ENCODE measurements around the gene PLSCR4. TPM values are rescaled to one million over a fixed set of nuclear protein-coding genes. Genes with fewer than 3 reads are reported as not detected.
A peak's percentile ranks its signal among the peaks of the same experiment; 100 is the strongest.

PLSCR4 gene
- total and polyA plus RNA-seq, 12 donors, result 4.6 to 16.4 (median 10.2) TPM

DNA sequence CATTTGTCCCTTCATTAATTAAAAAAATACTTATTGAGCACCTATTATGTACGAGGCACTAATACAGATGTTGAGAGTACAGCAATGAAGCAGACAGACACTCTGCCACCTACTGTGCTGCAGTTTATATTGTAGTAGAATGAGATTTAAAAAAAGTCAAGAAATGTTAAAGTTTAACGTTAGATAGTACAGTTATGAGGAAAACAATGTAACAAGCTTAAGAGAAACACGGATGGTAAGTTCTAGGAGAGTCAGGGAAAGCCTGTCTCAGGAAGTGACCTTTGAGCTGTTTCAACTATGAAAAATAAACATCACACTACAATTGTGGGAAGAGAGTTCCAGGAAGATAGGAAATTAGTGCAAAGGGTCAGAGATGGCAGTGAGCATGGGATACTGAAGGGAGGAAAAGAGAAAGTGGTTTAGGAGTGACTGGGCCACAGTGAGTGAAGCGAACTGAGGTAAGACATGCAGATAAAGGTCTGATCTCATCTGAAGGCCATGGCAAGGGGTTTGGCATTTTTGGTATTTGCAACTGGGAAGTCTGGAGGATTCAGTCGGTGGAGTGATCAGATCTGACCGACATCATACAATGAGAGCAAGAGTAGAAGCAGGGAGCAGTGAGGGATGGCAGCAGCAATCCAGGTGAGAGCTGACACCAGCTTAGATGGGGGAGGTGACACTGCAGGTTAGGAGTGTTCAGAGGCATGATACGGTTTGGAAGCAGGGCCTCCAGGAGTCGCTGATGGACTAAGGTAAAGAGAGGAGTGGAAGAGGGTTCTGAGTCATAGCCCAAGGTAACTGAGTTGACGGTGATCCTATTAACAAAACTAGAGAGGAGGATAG is 28.5 kb downstream of the PLSCR4 start:
- DNase-seq (no peak), ATAC-seq (peak; percentile 33 to 86 (median 76))
- TF ChIP-seq, protein P1, sequence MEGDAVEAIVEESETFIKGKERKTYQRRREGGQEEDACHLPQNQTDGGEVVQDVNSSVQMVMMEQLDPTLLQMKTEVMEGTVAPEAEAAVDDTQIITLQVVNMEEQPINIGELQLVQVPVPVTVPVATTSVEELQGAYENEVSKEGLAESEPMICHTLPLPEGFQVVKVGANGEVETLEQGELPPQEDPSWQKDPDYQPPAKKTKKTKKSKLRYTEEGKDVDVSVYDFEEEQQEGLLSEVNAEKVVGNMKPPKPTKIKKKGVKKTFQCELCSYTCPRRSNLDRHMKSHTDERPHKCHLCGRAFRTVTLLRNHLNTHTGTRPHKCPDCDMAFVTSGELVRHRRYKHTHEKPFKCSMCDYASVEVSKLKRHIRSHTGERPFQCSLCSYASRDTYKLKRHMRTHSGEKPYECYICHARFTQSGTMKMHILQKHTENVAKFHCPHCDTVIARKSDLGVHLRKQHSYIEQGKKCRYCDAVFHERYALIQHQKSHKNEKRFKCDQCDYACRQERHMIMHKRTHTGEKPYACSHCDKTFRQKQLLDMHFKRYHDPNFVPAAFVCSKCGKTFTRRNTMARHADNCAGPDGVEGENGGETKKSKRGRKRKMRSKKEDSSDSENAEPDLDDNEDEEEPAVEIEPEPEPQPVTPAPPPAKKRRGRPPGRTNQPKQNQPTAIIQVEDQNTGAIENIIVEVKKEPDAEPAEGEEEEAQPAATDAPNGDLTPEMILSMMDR (IDR thresholded peaks at IDR 0.05), result no peak
- Histone ChIP-seq H3K27ac (peak overlapping the region in 3 of 10 donors; percentile 39 to 61 (median 54)), H3K27me3 (no peaks in the 10 kb centered on the region), H3K9me3 (no peaks in the 10 kb centered on the region), H3K4me3 (no peak overlapping the region), H3K36me3 (peaks cover 0 to 12% (median 0%) of the 10 kb centered on the region in 9 donors), H3K4me1 (peaks cover 0 to 35% (median 11%) of the 10 kb centered on the region in 9 donors)
- intact Hi-C loops (cut with DNase I), result loop anchor here in 5 of 10 donors (1.0 to 10.0 kb wide), 5 partner anchors 29 to 355 kb away; partner anchors contain the start of gene PLSCR4 (in 1 of the 5)
- WGBS, 2 donors, result 66 to 70% methylated on average over 9 of the region's 9 CpGs

DNA sequence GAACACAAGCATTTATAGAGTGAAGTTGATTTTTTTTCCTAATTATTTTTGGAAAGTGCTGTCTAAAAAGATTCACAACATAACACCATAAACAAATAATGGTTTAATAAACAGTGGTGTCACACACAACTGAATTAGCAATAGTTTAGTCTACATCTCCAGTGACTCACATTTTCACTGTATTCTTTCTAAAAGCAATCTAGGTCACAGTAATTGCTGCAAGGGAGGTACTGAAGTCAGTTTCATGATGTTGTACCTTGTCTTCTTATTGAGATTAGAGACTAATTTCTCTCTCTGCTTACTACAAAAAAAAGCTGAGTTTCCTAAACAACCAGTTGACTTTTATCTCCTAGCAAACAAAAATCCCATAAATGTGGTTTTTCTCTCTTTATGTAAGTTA is 29.6 kb downstream of the PLSCR4 start:
- DNase-seq (no peak), ATAC-seq (no peak)
- H3K36me3 ChIP-seq, result peaks cover 0 to 22% (median 0%) of the 10 kb centered on the region in 9 donors
- H3K27me3 ChIP-seq, result no peaks in the 10 kb centered on the region
- intact Hi-C loops (cut with DNase I), result loop anchor here in 4 of 10 donors (2.0 to 10.0 kb wide), 4 partner anchors 36 to 356 kb away; no protein-coding TSS in a partner anchor
- H3K9me3 ChIP-seq, result no peaks in the 10 kb centered on the region
- H3K4me3 ChIP-seq, result no peak overlapping the region
- no peak overlapping the region for H3K27ac ChIP-seq
- H3K4me1 ChIP-seq, result peaks cover 0 to 29% (median 11%) of the 10 kb centered on the region in 9 donors
- TF ChIP-seq, protein P1 (IDR thresholded peaks at IDR 0.05), result no peak

- DNase-seq, result peak; percentile 17 to 30
These were observed 31.7 kb downstream of the PLSCR4 start for GRCh38 chr3:146218880-146219866.

More at GRCh38 chr3:146218880-146219866, 31.7 kb downstream of the PLSCR4 start:
- intact Hi-C loops (cut with DNase I), result loop anchor here (1.0 to 10.0 kb wide), 7 partner anchors 108 to 358 kb away; no protein-coding TSS in a partner anchor
- Histone ChIP-seq H3K27me3 (no peaks in the 10 kb centered on the region), H3K4me1 (peaks cover 0 to 29% (median 11%) of the 10 kb centered on the region in 9 donors), H3K9me3 (no peaks in the 10 kb centered on the region), H3K27ac (no peak overlapping the region), H3K4me3 (no peak overlapping the region), H3K36me3 (peaks cover 0 to 33% (median 0%) of the 10 kb centered on the region in 9 donors)
- TF ChIP-seq, protein P1 (IDR thresholded peaks at IDR 0.05), result peak; percentile 59 to 85 (median 77)
- 73 to 76% methylated on average over 13 of the region's 13 CpGs for WGBS, 2 donors
- ATAC-seq, result no peak

Data from heart right ventricle (tissue), 16 donors.